Measurements from ENCODE around the gene NOS3. TPM values are rescaled to one million over a fixed set of nuclear protein-coding genes. Genes with fewer than 3 reads are reported as not detected.

The NOS3 gene
- total RNA-seq, 3 donors from 2014 or later (not counting 1 experiment from before 2014, with no cell fraction given), result 2.6 to 5.9 (median 3.8) TPM

DNA sequence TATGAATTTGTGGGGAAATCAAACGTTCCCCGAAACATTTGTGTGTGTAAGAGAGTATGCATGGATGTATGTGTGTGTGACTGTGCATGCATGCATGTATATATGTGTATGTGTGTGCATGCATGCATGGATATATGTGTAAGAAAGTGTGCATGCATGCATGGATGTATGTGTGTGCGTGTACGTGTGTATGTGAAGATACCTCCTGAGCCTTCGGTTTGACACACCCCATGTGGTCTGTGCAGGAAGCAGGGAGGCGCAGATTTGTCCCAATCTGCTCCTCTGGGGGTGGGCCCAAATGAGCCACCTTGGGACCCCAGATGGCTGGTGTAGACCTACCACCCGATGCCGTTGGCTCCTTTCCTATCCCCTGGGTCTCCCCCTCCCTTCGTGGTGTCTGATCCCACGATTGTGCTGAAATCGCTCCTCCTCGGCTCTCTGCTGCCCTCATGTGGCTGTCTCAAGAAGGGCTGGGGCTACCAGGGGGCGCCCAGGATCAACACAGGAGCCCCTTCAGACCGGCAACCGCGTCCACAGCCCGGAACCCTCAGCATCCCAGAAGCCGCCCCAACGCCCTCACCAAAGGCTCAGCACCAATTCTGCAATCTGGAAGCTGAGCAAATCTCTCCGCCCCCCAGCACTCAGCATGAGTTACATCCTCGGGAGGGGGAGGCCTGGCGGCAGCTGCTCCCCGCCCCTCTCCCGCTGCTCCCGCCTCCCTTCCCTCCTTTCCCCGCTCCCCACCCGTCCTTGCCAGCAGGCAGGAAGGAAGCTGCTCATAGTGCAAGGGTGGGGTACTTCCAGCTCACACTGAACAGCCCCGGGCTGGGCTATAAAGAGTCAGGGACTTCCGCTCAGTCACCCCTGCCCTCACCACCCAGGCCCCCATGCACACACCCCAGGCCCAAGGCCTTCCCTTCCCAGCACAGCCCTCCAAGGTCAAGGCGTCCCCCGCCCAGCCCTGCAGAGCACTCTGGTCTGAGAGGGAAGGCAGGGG is 2.3 kb upstream of the NOS3 start:
- Mint-ChIP-seq H3K27me3 (ENCODE audit: low read depth in 2 of 2) (peaks cover 30 to 32% of the 10 kb centered on the region in 2 donors), H3K9me3 (peaks cover 0 to 5% of the 10 kb centered on the region in 2 donors), H3K36me3 (no peaks in the 10 kb centered on the region), H3K4me3 (peak overlapping the region; percentile 21), H3K4me1 (peaks cover 16 to 19% of the 10 kb centered on the region in 2 donors), H3K27ac (no peak overlapping the region)
- ATAC-seq (peak; percentile 64 to 77 (median 76)), DNase-seq (peak; percentile 52 to 84)
- TF ChIP-seq, protein P1, sequence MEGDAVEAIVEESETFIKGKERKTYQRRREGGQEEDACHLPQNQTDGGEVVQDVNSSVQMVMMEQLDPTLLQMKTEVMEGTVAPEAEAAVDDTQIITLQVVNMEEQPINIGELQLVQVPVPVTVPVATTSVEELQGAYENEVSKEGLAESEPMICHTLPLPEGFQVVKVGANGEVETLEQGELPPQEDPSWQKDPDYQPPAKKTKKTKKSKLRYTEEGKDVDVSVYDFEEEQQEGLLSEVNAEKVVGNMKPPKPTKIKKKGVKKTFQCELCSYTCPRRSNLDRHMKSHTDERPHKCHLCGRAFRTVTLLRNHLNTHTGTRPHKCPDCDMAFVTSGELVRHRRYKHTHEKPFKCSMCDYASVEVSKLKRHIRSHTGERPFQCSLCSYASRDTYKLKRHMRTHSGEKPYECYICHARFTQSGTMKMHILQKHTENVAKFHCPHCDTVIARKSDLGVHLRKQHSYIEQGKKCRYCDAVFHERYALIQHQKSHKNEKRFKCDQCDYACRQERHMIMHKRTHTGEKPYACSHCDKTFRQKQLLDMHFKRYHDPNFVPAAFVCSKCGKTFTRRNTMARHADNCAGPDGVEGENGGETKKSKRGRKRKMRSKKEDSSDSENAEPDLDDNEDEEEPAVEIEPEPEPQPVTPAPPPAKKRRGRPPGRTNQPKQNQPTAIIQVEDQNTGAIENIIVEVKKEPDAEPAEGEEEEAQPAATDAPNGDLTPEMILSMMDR (IDR thresholded peaks at IDR 0.05), result peak; percentile 85
- Histone ChIP-seq H3K27ac (ENCODE audit: low read length) (no peak overlapping the region), H3K27me3 (ENCODE audit: control insufficient read depth, insufficient read depth, low read length) (peaks cover 16% of the 10 kb centered on the region), H3K4me1 (ENCODE audit: control insufficient read depth, insufficient read depth, low read length) (peaks cover 14% of the 10 kb centered on the region), H3K36me3 (ENCODE audit: control insufficient read depth, insufficient read depth, low read length) (no peaks in the 10 kb centered on the region), H3K9me3 (ENCODE audit: control insufficient read depth, insufficient read depth, low read length) (no peaks in the 10 kb centered on the region), H3K4me3 (ENCODE audit: low read length) (no peak overlapping the region)
- 10% methylated on average over 29 of the region's 31 CpGs for WGBS (ENCODE audit: insufficient coverage)
- intact Hi-C loops (cut with micrococcal nuclease), result loop anchor here (1.0 kb wide), 1 partner anchor 90 kb away; no protein-coding TSS in a partner anchor

DNA sequence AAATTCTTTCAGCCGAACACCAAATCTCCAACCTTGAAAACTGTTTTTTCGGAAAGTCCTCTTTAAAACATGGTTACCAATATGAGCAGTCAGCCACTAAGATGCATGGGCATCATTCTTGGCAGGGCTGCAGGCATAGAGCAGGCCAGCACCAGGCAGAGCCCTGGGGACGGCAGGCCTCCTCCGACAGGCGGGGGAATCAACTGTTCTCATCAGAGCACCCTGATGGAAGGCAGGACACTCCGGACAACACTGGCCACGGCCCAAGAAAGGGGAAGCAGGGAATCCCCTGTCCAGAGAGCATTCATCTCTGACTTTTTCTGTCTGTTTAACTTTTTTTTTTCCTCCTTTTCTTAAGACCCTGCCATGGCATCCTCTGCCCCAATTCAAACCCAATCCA is 1.4 kb upstream of the NOS3 start:
- Mint-ChIP-seq H3K27ac (no peak overlapping the region), H3K4me3 (no peak overlapping the region)

DNA sequence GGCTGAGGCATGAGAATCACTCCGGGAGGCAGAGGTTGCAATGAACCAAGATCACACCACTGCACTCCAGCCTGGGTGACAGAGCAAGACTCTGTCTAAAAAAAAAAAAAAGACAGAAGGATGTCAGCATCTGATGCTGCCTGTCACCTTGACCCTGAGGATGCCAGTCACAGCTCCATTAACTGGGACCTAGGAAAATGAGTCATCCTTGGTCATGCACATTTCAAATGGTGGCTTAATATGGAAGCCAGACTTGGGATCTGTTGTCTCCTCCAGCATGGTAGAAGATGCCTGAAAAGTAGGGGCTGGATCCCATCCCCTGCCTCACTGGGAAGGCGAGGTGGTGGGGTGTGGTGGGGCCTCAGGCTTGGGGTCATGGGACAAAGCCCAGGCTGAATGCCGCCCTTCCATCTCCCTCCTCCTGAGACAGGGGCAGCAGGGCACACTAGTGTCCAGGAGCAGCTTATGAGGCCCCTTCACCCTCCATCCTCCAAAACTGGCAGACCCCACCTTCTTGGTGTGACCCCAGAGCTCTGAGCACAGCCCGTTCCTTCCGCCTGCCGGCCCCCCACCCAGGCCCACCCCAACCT is 1.3 kb downstream of the NOS3 start:
- intact Hi-C loops (cut with micrococcal nuclease), result no loop called here
- no peak for DNase-seq
- Mint-ChIP-seq H3K36me3 (no peaks in the 10 kb centered on the region), H3K27ac (no peak overlapping the region), H3K9me3 (peaks cover 0 to 5% of the 10 kb centered on the region in 2 donors), H3K4me3 (no peak overlapping the region), H3K27me3 (ENCODE audit: low read depth in 2 of 2) (peaks cover 16 to 20% of the 10 kb centered on the region in 2 donors), H3K4me1 (peaks cover 15 to 19% of the 10 kb centered on the region in 2 donors)
- Histone ChIP-seq H3K27ac (ENCODE audit: low read length) (no peak overlapping the region), H3K27me3 (ENCODE audit: control insufficient read depth, insufficient read depth, low read length) (peaks cover 7% of the 10 kb centered on the region), H3K4me1 (ENCODE audit: control insufficient read depth, insufficient read depth, low read length) (peaks cover 36% of the 10 kb centered on the region), H3K36me3 (ENCODE audit: control insufficient read depth, insufficient read depth, low read length) (no peaks in the 10 kb centered on the region), H3K9me3 (ENCODE audit: control insufficient read depth, insufficient read depth, low read length) (no peaks in the 10 kb centered on the region), H3K4me3 (ENCODE audit: low read length) (no peak overlapping the region)
- TF ChIP-seq, protein P1 (IDR thresholded peaks at IDR 0.05), result no peak
- no peak for ATAC-seq
- 87% methylated on average over 6 of the region's 6 CpGs for WGBS (ENCODE audit: insufficient coverage)

More for the DNA sequence above, 1.4 kb upstream of the NOS3 start:
- no peaks in the 10 kb centered on the region for H3K36me3 Mint-ChIP-seq
- no peak overlapping the region for H3K4me3 ChIP-seq (ENCODE audit: low read length)
- TF ChIP-seq, protein P1 (IDR thresholded peaks at IDR 0.05), result no peak
- no peak for ATAC-seq
- H3K27me3 ChIP-seq (ENCODE audit: control insufficient read depth, insufficient read depth, low read length), result peaks cover 14% of the 10 kb centered on the region
- H3K9me3 Mint-ChIP-seq, result peaks cover 0 to 5% of the 10 kb centered on the region in 2 donors
- no peak overlapping the region for H3K27ac ChIP-seq (ENCODE audit: low read length)
- H3K9me3 ChIP-seq (ENCODE audit: control insufficient read depth, insufficient read depth, low read length), result no peaks in the 10 kb centered on the region
- H3K4me1 ChIP-seq (ENCODE audit: control insufficient read depth, insufficient read depth, low read length), result peaks cover 20% of the 10 kb centered on the region
- peaks cover 30% of the 10 kb centered on the region in 2 donors for H3K27me3 Mint-ChIP-seq (ENCODE audit: low read depth in 2 of 2)
- peaks cover 22 to 26% of the 10 kb centered on the region in 2 donors for H3K4me1 Mint-ChIP-seq
- no peaks in the 10 kb centered on the region for H3K36me3 ChIP-seq (ENCODE audit: control insufficient read depth, insufficient read depth, low read length)
- WGBS (ENCODE audit: insufficient coverage), result 79% methylated on average over 7 of the region's 7 CpGs
- intact Hi-C loops (cut with micrococcal nuclease), result no loop called here
- no peak for DNase-seq
